PC-9 (cell line): ENCODE results near the gene OSGIN1. TPM values are rescaled to one million over a fixed set of nuclear protein-coding genes. Genes with fewer than 3 reads are reported as not detected.

Experiments
- BruUV-seq: library from RNA; stranded (reverse); fragments of 400-500 nt; replicated peaks from 2 replicates; lab custom pipeline; 2021; lab: Mats Ljungman, UMichigan
- CTCF ChIA-PET: fragments of 300-600 bp; sonication (Branson Sonifier 250); formaldehyde crosslinking; loops from one replicate; lab custom pipeline; 2022; ENCODE audit warnings: antibody characterized with exemption; lab: Charles Lee
- POLR2A ChIA-PET: fragments of 300-600 bp; sonication (Branson Sonifier 250); formaldehyde crosslinking; loops from one replicate; lab custom pipeline; 2022; ENCODE audit warnings: antibody characterized with exemption; ENCODE audit not compliant: unreplicated experiment; lab: Charles Lee
- DNase-seq, 2 experiments: peaks; one replicate each; pipeline versions ENCODE4 v3.0.0 to v3.0.0-alpha.2; 2015 to 2022; ENCODE audit warnings: mixed read lengths in 1 of 2
- H2AFZ ChIP-seq: fragments of 200-600 bp; sonication (generic); 2 replicates; pipeline ENCODE4 v1.8.1; 2017; ENCODE audit warnings: antibody characterized with exemption
- H3F3A ChIP-seq: fragments of 200-600 bp; sonication (generic); 2 replicates; pipeline ENCODE4 v1.8.1; 2017; ENCODE audit warnings: antibody characterized with exemption, mild to moderate bottlenecking, low read depth; ENCODE audit not compliant: insufficient read depth
- H3K27ac ChIP-seq: fragments of 200-600 bp; sonication (generic); 2 replicates; pipeline ENCODE4 v1.6.1; 2016; ENCODE audit warnings: mixed run types
- H3K27me3 ChIP-seq: fragments of 200-600 bp; sonication (generic); 2 replicates; pipeline ENCODE4 v1.6.1; 2016; ENCODE audit warnings: low read depth, mixed run types; ENCODE audit not compliant: insufficient read depth
- H3K36me3 ChIP-seq: fragments of 200-600 bp; sonication (generic); 2 replicates; pipeline ENCODE4 v1.6.1; 2016; ENCODE audit warnings: low read depth, mixed run types
- H3K4me1 ChIP-seq: fragments of 200-600 bp; sonication (generic); replicated peaks from 2 replicates; pipeline ENCODE4 v1.6.1; 2016; ENCODE audit warnings: mixed run types; ENCODE audit not compliant: insufficient read depth
- H3K4me2 ChIP-seq: fragments of 200-600 bp; sonication (generic); 2 replicates; pipeline ENCODE4 v1.6.1; 2017; ENCODE audit warnings: mixed run types
- H3K4me3 ChIP-seq: fragments of 200-600 bp; sonication (generic); 2 replicates; pipeline ENCODE4 v1.6.1; 2016; ENCODE audit warnings: mixed run types
- H3K79me2 ChIP-seq: fragments of 200-600 bp; sonication (generic); 2 replicates; pipeline ENCODE4 v1.6.1; 2017; ENCODE audit warnings: low read depth, mixed run types
- H3K9me2 ChIP-seq: fragments of 200-600 bp; sonication (generic); 2 replicates; pipeline ENCODE4 v1.8.1; 2017; ENCODE audit warnings: mild to moderate bottlenecking; ENCODE audit not compliant: insufficient read depth
- H3K9me3 ChIP-seq: fragments of 200-600 bp; sonication (generic); 2 replicates; pipeline ENCODE4 v1.8.1; 2016; ENCODE audit warnings: low read depth; ENCODE audit not compliant: insufficient read depth
- H4K20me1 ChIP-seq: fragments of 200-600 bp; sonication (generic); 2 replicates; pipeline ENCODE4 v1.8.1; 2017; ENCODE audit not compliant: insufficient read depth
- CTCF ChIP-seq: fragments of 200-600 bp; sonication (generic); conservative IDR thresholded peaks from 2 replicates; pipeline ENCODE4 v1.6.1; 2017; ENCODE audit warnings: mixed run types, antibody characterized with exemption, mild to moderate bottlenecking, moderate library complexity
- EZH2 ChIP-seq: fragments of 200-600 bp; sonication (generic); IDR thresholded peaks from 2 replicates; pipeline ENCODE4 v1.8.0; 2017; ENCODE audit warnings: antibody characterized with exemption, low read depth
- intact Hi-C: fragments of 100-400 bp; cut with micrococcal nuclease; formaldehyde crosslinking; loops from one replicate; pipeline ENCODE4 v1.10.0; 2022; ENCODE audit not compliant: unreplicated experiment
- total RNA-seq: library from RNA; stranded (reverse); gene quantifications from 2 replicates; pipeline ENCODE4 v1.2.3, GENCODE V29; 2021

OSGIN1 gene
- total RNA-seq, 1 experiment from 2014 or later, result 44.8 TPM

DNA sequence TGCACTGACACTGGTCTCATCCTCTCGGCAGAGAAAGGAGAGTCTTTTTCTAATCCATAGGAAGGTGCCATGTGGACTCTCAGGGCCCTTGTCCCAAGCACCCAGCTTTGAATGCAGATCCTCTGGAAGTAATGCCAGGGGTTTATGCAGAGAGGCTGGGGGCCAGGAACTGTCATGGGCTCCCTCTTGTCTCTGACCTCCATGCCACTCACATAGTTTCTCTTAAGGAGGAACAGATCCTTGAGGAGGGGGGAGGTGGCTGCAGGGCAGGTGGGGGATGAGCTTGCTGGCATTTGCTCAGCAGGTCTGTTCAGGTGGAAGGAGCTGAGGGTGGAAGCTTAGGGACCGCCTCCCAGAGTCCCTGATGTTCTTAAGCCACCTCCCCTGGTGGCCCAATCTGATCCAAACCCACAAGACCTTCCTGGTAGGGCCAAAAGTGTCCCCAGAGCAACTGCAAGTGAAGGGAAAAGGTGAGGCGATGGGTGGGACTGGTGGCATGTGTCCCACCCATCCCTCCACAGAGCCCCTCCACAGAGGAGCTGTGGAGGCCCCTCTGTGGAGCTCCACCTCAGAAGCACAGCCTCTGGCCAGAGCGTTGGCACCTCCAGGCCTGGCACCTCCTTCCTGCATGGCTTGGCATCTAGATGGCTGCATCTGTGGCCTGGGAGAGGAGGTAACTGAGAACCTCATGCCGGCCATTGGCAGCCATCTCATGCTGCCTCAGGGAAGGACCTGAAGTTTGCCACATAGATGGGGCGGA is 24.2 kb downstream of the OSGIN1 start:
- CTCF ChIA-PET, result no interaction called here
- no peak overlapping the region for H3K27ac ChIP-seq

DNA sequence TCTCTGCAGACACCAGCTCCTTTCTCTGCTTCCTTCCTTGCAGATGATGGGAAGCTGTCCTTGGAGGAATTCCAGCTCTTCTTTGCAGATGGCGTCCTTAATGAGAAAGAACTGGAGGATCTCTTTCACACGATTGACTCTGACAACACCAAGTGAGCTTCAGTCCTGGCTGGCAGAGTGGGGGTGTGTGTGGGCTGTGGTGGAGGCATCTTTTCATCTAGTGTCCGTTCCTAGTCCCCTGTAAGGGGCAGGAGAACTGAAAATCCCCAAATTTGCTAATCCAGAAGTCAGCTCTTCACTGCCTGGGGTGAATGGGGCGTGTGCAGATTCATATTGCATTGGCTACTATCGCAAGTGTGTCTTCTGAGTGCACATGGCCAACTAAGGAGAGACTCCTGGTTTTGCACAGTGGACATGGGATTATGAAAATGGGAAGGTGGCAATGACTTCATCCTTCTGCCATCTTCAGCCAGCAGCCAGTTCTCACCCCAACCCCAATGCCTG is 25.4 kb downstream of the OSGIN1 start:
- Histone ChIP-seq H4K20me1 (no peaks in the 10 kb centered on the region), H3K27ac (no peak overlapping the region), H3K36me3 (no peaks in the 10 kb centered on the region), H3K9me2 (no peaks in the 10 kb centered on the region), H2AFZ (no peak overlapping the region), H3K4me2 (no peak overlapping the region), H3F3A (no peaks in the 10 kb centered on the region), H3K27me3 (no peaks in the 10 kb centered on the region), H3K9me3 (no peaks in the 10 kb centered on the region), H3K79me2 (no peaks in the 10 kb centered on the region), H3K4me3 (no peak overlapping the region), H3K4me1 (no peaks in the 10 kb centered on the region)
- POLR2A ChIA-PET, result interaction anchor here (0.7 kb wide), 1 partner anchor 178 kb away, joined by 4 read pairs; no protein-coding TSS in a partner anchor
- CTCF ChIA-PET, result no interaction called here
- no TSS peak for BruUV-seq
- no peak for DNase-seq
- intact Hi-C loops, result no loop called here
- TF ChIP-seq CTCF, result no peak
- no peak for TF ChIP-seq EZH2

More for the DNA sequence above, 24.2 kb downstream of the OSGIN1 start:
- no peaks in the 10 kb centered on the region for H3K36me3 ChIP-seq
- no peaks in the 10 kb centered on the region for H3K4me1 ChIP-seq
- BruUV-seq, result no TSS peak
- no peaks in the 10 kb centered on the region for H3K27me3 ChIP-seq
- TF ChIP-seq EZH2, result no peak
- no peak for TF ChIP-seq CTCF
- H3K79me2 ChIP-seq, result no peaks in the 10 kb centered on the region
- no peaks in the 10 kb centered on the region for H3F3A ChIP-seq
- no peak overlapping the region for H3K4me3 ChIP-seq
- DNase-seq, result no peak
- H3K4me2 ChIP-seq, result no peak overlapping the region
- no peaks in the 10 kb centered on the region for H3K9me3 ChIP-seq
- H3K9me2 ChIP-seq, result no peaks in the 10 kb centered on the region
- intact Hi-C loops, result no loop called here
- H2AFZ ChIP-seq, result no peak overlapping the region
- POLR2A ChIA-PET, result no interaction called here
- no peaks in the 10 kb centered on the region for H4K20me1 ChIP-seq

- no peaks in the 10 kb centered on the region for H3K79me2 ChIP-seq
- H3K4me3 ChIP-seq, result no peak overlapping the region
- no peak for TF ChIP-seq EZH2
- TF ChIP-seq CTCF, result no peak
- no peaks in the 10 kb centered on the region for H3K27me3 ChIP-seq
- no peaks in the 10 kb centered on the region for H4K20me1 ChIP-seq
- CTCF ChIA-PET, result no interaction called here
- H3K4me2 ChIP-seq, result no peak overlapping the region
- H3K27ac ChIP-seq, result no peak overlapping the region
- no peaks in the 10 kb centered on the region for H3K9me2 ChIP-seq
- H3K4me1 ChIP-seq, result no peaks in the 10 kb centered on the region
- no peaks in the 10 kb centered on the region for H3K9me3 ChIP-seq
- POLR2A ChIA-PET, result interaction anchor here (0.5 kb wide), 1 partner anchor 66 kb away, joined by 5 read pairs; no protein-coding TSS in a partner anchor
- intact Hi-C loops, result no loop called here
- H3K36me3 ChIP-seq, result no peaks in the 10 kb centered on the region
- no peaks in the 10 kb centered on the region for H3F3A ChIP-seq
- no TSS peak for BruUV-seq
- H2AFZ ChIP-seq, result no peak overlapping the region
- no peak for DNase-seq
Observed at GRCh38 chr16:83979441-83979840, 26.4 kb downstream of the OSGIN1 start.
